DND-41 (cell line): ENCODE data around the gene MAP7D1.

Experiments used
- ATAC-seq: fragments of 200-7000 bp; cut with Tn5 transposase; 3 replicates; pipeline ENCODE4 v1.9.1; 2021; ENCODE audit warnings: low read depth; ENCODE audit not compliant: insufficient read depth
- DNase-seq: peaks from one replicate; pipeline ENCODE4 v3.0.0-alpha.2; 2020
- H2AFZ ChIP-seq: 2 replicates; pipeline ENCODE4 v1.6.0; 2012; ENCODE audit warnings: low read depth, low read length
- H3K27ac ChIP-seq: 2 replicates; pipeline ENCODE4 v1.5.1; 2012; ENCODE audit warnings: low read length, inconsistent platforms
- H3K27me3 ChIP-seq: fragments of 200-600 bp; sonication (generic); 2 replicates; pipeline ENCODE4 v1.6.0; 2012; ENCODE audit warnings: low read length, mild to moderate bottlenecking, inconsistent platforms; ENCODE audit not compliant: insufficient read depth, poor library complexity
- H3K36me3 ChIP-seq: 2 replicates; pipeline ENCODE4 v1.5.1; 2012; ENCODE audit warnings: low read length, inconsistent platforms; ENCODE audit not compliant: insufficient read depth
- H3K4me1 ChIP-seq: 2 replicates; pipeline ENCODE4 v1.5.1; 2012; ENCODE audit warnings: mild to moderate bottlenecking, low read length; ENCODE audit not compliant: insufficient read depth
- H3K4me2 ChIP-seq: 2 replicates; pipeline ENCODE4 v1.6.0; 2012; ENCODE audit warnings: mild to moderate bottlenecking, moderate library complexity, low read length, inconsistent platforms; ENCODE audit not compliant: insufficient read depth
- H3K4me3 ChIP-seq, 2 experiments: fragments of 200-600 bp in 1 of 2; shearing (Covaris generic) in 1 of 2; 2 replicates each; pipeline ENCODE4 v1.5.1; 2012 to 2016; ENCODE audit warnings: inconsistent platforms in 2 of 2, low read length in 2 of 2, mild to moderate bottlenecking in 2 of 2, low read depth in 1 of 2, moderate library complexity in 1 of 2
- H3K79me2 ChIP-seq: 2 replicates; pipeline ENCODE4 v1.6.0; 2012; ENCODE audit warnings: low read length, inconsistent platforms; ENCODE audit not compliant: insufficient read depth
- H3K9ac ChIP-seq: 2 replicates; pipeline ENCODE4 v1.6.0; 2012; ENCODE audit warnings: low read depth, mild to moderate bottlenecking, inconsistent platforms, low read length, moderate library complexity
- H3K9me3 ChIP-seq: 2 replicates; pipeline ENCODE4 v1.5.1; 2012; ENCODE audit warnings: low read length, moderate library complexity, mild to moderate bottlenecking, inconsistent platforms; ENCODE audit not compliant: insufficient read depth, severe bottlenecking
- H4K20me1 ChIP-seq: 2 replicates; pipeline ENCODE4 v1.6.0; 2012; ENCODE audit warnings: low read length; ENCODE audit not compliant: insufficient read depth
- CTCF ChIP-seq: IDR thresholded peaks from 2 replicates; pipeline ENCODE4 v1.5.1; 2012; ENCODE audit warnings: borderline replicate concordance, low read length, moderate library complexity, mild to moderate bottlenecking; ENCODE audit not compliant: poor library complexity, severe bottlenecking; ENCODE audit errors: extremely low read depth
- EZH2 ChIP-seq: IDR thresholded peaks from 3 replicates; pipeline ENCODE4 v1.6.1; 2012; ENCODE audit warnings: borderline replicate concordance, low read depth, mild to moderate bottlenecking, moderate library complexity, low read length, inconsistent platforms; ENCODE audit not compliant: severe bottlenecking

The MAP7D1 gene

DNA sequence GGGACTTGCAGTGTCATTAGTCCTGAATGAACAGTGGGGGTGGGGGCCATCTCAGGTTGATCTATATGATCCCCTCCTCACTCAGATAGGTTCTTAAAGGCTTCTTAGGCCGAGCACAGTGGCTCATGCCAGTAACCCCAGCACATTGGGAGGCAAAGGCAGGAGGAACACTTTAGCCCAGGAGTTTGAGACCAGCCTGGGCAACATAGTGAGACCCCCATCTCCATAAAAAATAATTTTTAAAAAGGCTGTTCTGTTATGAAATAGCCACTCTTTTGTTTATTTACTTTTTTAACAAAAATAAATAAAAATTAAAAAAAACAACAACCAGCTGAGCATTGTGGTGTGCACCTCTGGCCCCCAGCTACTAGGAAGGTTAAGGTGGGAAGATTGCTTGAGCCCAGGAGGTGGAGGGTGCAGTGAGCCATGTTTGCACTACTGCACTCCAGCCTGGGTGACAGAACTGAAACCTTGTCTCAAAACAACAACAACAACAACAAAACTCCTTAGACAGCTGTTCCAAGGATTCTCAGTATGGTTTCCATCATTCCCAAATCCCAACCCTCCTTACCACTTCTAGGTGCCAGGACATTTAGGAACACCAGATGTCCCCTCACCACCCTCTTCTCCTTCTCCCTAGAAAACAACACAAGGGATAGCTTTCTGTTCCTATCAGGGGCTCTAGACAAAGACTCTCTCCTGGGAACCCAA, 4.7 kb upstream of the MAP7D1 start:
- no peak for ATAC-seq
- DNase-seq: no peak
- peak overlapping the region; percentile 11; the same call in 1 of the 2 replicates for H3K9ac ChIP-seq
- no peak for TF ChIP-seq CTCF
- no peak for TF ChIP-seq EZH2
- H2AFZ ChIP-seq: 0 out of 2 replicates have a peak overlapping the region, but pooled peaks have one; percentile 53
- H3K79me2 ChIP-seq: peaks cover 42% of the 10 kb centered on the region
- peaks cover 62% of the 10 kb centered on the region for H3K4me1 ChIP-seq
- H3K27me3 ChIP-seq: no peaks in the 10 kb centered on the region
- no peaks in the 10 kb centered on the region for H3K9me3 ChIP-seq
- no peak overlapping the region for H3K4me3 ChIP-seq
- no peak overlapping the region for H3K4me2 ChIP-seq
- H4K20me1 ChIP-seq: no peaks in the 10 kb centered on the region
- peak overlapping the region; percentile 62 for H3K27ac ChIP-seq
- peaks cover 12% of the 10 kb centered on the region for H3K36me3 ChIP-seq

DNA sequence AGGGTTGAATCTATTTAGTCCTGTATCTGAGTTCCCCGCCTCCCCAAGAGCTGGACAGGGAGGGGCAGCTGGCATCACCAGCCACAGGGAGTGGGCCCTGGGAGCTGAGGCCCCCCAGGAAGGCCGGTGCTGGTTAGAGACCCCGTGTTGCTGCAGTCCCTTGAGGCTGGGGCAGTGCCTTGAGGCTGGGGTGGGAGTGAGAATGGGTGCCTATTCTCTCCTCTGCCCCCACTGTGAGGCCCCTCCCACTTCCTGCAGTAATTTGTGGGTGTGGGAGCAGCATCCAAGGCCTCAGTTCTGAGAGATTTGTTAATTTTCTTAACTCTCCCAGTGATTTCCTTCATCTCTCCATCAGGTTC, 4.1 kb upstream of the MAP7D1 start:
- Histone ChIP-seq H2AFZ (peak overlapping the region; percentile 53; the same call in 1 of the 2 replicates), H3K27ac (peak overlapping the region; percentile 62), H3K9me3 (no peaks in the 10 kb centered on the region), H3K27me3 (no peaks in the 10 kb centered on the region), H3K9ac (peak overlapping the region; percentile 11; the same call in 1 of the 2 replicates), H4K20me1 (no peaks in the 10 kb centered on the region), H3K36me3 (peaks cover 8% of the 10 kb centered on the region), H3K4me2 (peak overlapping the region; percentile 27; the same call in 1 of the 2 replicates), H3K79me2 (peaks cover 42% of the 10 kb centered on the region), H3K4me1 (peaks cover 62% of the 10 kb centered on the region), H3K4me3 (no peak overlapping the region)
- peak; percentile 76 for DNase-seq
- ATAC-seq: no peak
- TF ChIP-seq CTCF (no peak), EZH2 (no peak)

DNA sequence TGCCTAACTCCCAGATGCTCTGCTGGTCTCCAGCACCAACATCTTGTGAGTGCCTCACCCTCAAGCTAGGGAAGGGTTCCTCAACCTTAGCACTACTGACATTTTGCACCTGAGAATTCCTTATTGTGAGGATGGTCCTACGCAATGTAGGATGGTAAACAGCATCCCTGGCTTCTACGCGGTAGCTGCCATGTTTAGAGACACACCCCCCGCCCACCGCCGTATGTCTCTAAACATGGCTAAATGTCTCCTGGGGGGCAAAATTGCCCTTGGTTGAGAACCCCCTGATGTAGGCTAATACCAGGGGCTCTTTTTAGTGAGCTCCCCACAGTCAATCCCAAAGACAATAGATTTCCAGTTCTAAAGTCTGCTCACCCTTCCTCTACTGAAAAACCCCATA, 2.5 kb upstream of the MAP7D1 start:
- H3K9me3 ChIP-seq: no peaks in the 10 kb centered on the region
- peaks cover 13% of the 10 kb centered on the region; the same call in 1 of the 2 replicates for H4K20me1 ChIP-seq
- peaks cover 5% of the 10 kb centered on the region; the same call in 1 of the 2 replicates for H3K36me3 ChIP-seq
- H3K9ac ChIP-seq: no peak overlapping the region
- ATAC-seq (no peak), DNase-seq (no peak)
- H3K79me2 ChIP-seq: peaks cover 42% of the 10 kb centered on the region
- no peak overlapping the region for H3K27ac ChIP-seq
- no peak for TF ChIP-seq EZH2
- TF ChIP-seq CTCF: no peak
- peaks cover 63% of the 10 kb centered on the region for H3K4me1 ChIP-seq
- H3K27me3 ChIP-seq: no peaks in the 10 kb centered on the region
- H2AFZ ChIP-seq: no peak overlapping the region
- H3K4me3 ChIP-seq: no peak overlapping the region
- no peak overlapping the region for H3K4me2 ChIP-seq
